ENCODE measurements around the gene ZNF562.

Gene ZNF562

DNA sequence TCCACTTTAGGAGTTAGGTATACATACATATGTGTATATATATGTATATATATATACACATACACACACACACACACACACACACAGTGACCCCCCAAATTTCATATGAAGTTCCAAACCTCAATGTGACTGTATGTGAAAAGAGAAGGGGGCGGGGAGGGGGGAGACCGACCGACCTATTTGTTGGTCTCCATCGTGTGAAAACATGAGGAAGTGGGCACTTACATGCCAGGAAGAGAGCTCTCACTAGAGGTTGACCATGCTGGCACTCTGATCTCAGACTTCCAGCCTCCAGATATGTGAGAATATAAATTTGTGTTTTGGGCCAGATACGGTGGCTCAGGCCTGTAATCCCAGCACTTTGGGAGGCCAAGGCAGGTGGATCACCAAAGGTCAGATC, 24.6 kb downstream of the ZNF562 start:
- peaks cover 4% of the 10 kb centered on the region for H3K9me3 ChIP-seq
- H3K4me3 ChIP-seq (ENCODE audit: low read depth, low read length) = no peak overlapping the region
- no peak for DNase-seq
- H3K27me3 ChIP-seq = no peaks in the 10 kb centered on the region
- no peaks in the 10 kb centered on the region for H3K4me1 ChIP-seq
- TF ChIP-seq, protein P1, sequence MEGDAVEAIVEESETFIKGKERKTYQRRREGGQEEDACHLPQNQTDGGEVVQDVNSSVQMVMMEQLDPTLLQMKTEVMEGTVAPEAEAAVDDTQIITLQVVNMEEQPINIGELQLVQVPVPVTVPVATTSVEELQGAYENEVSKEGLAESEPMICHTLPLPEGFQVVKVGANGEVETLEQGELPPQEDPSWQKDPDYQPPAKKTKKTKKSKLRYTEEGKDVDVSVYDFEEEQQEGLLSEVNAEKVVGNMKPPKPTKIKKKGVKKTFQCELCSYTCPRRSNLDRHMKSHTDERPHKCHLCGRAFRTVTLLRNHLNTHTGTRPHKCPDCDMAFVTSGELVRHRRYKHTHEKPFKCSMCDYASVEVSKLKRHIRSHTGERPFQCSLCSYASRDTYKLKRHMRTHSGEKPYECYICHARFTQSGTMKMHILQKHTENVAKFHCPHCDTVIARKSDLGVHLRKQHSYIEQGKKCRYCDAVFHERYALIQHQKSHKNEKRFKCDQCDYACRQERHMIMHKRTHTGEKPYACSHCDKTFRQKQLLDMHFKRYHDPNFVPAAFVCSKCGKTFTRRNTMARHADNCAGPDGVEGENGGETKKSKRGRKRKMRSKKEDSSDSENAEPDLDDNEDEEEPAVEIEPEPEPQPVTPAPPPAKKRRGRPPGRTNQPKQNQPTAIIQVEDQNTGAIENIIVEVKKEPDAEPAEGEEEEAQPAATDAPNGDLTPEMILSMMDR (IDR thresholded peaks at IDR 0.05; ENCODE audit: low read depth, low read length) = no peak
- peaks cover 57% of the 10 kb centered on the region for H3K36me3 ChIP-seq

DNA sequence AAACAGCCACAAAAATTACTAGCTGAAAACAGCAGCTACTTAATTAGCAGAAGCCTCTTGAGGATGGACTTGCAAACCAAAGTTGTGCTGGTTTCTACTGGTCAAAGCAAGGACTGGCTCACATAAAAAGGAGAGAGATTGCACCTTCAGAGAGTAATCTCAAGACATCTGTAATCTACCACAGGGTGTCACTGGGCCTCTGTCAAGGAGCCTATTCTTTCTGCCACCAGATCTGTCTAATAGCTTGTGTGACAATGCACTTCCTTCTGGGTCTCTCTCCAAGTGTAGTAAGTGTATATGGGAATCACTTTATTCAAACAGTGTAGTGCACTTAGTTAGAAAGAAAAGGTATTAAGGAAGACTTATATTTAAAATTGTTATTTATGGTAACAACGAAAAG, 29.4 kb downstream of the ZNF562 start:
- no peaks in the 10 kb centered on the region for H3K4me1 ChIP-seq
- no peaks in the 10 kb centered on the region for H3K27me3 ChIP-seq
- H3K4me3 ChIP-seq (ENCODE audit: low read depth, low read length) = no peak overlapping the region
- TF ChIP-seq, protein P1 (IDR thresholded peaks at IDR 0.05; ENCODE audit: low read depth, low read length) = no peak
- H3K9me3 ChIP-seq = no peaks in the 10 kb centered on the region
- DNase-seq = no peak
- H3K36me3 ChIP-seq = peaks cover 16% of the 10 kb centered on the region

DNA sequence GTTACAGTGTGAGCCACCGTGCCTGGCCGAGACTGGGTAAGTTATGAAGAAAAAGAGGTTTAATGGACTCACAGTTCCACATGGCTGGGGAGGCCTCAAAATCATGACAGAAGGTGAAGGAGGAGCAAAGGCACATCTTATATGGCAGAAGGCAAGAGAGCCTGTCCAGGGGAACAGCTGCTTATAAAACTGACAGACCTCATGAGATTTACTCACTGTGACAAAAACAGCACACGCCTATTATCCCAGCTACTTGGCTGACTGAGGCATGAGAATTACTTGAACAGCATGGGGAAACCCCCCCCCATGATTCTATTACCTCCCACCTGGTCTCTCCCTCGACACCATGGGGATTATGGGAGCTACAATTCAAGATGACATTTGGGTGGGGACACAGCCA, 30.4 kb downstream of the ZNF562 start:
- no peaks in the 10 kb centered on the region for H3K4me1 ChIP-seq
- H3K4me3 ChIP-seq (ENCODE audit: low read depth, low read length) = no peak overlapping the region
- TF ChIP-seq, protein P1 (IDR thresholded peaks at IDR 0.05; ENCODE audit: low read depth, low read length) = no peak
- DNase-seq = no peak
- no peaks in the 10 kb centered on the region for H3K27me3 ChIP-seq
- peaks cover 13% of the 10 kb centered on the region for H3K36me3 ChIP-seq
- no peaks in the 10 kb centered on the region for H3K9me3 ChIP-seq

DNA sequence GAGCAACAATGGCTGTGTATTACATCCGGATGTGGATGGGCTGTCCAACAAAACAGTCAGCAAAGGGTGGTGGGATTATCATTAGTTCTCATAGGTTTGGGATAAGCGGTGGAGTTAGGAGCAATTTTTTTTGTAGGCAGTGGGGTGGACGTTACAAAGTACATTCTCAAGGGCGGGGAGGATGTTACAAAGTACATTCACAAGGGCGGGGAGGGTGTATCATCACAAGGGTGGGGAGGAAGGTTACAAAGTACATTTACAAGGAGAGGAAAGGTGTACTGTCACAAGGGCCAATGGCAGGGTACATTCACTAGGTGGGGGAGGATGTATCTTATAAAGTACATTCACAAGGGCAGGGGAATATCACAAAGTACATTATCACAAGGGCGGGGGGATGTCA, 33.1 kb downstream of the ZNF562 start:
- no peak for DNase-seq
- no peak overlapping the region for H3K4me3 ChIP-seq (ENCODE audit: low read depth, low read length)
- no peaks in the 10 kb centered on the region for H3K4me1 ChIP-seq
- TF ChIP-seq, protein P1 (IDR thresholded peaks at IDR 0.05; ENCODE audit: low read depth, low read length) = no peak
- no peaks in the 10 kb centered on the region for H3K9me3 ChIP-seq
- no peaks in the 10 kb centered on the region for H3K27me3 ChIP-seq
- H3K36me3 ChIP-seq = no peaks in the 10 kb centered on the region

DNA sequence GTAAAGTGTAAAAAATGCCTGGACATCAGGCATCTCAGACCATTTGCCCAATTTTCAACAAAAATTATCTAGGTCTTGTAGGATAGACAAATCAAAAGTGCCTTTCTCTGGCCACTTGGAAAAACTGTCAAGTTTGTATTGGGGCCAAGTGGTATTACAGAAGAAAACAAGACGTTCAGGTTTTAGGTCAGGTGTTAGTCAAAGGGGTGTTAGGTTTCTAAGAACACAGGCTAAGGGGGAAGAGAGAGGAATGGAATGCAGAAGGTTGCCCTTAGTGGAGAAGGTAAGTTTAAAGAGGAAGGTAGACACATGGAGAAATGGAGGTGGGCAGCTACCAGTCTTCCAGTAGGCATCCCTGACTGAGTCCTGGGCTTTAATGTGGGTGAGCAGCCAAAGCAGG, 33.9 kb downstream of the ZNF562 start:
- no peak overlapping the region for H3K4me3 ChIP-seq (ENCODE audit: low read depth, low read length)
- TF ChIP-seq, protein P1 (IDR thresholded peaks at IDR 0.05; ENCODE audit: low read depth, low read length) = no peak
- DNase-seq = no peak
- no peaks in the 10 kb centered on the region for H3K36me3 ChIP-seq
- H3K9me3 ChIP-seq = no peaks in the 10 kb centered on the region
- H3K27me3 ChIP-seq = no peaks in the 10 kb centered on the region
- no peaks in the 10 kb centered on the region for H3K4me1 ChIP-seq

DNA sequence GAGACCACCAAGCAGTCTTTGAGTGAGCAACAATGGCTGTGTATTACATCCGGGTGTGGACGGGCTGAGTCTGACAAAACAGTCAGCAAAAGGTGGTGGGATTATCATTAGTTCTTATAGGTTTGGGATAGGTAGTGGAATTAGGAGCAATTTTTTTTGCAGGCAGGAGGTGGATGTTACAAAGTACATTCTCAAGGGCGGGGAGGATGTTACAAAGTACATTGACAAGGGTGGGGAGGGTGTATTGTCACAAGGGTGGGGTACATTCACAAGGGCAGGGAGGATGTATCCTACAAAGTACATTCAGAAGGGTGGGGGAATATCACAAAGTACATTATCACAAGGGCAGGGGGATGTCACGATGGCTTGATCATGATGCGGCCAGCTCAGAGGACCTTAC, 38.9 kb downstream of the ZNF562 start:
- Histone ChIP-seq H3K36me3 (no peaks in the 10 kb centered on the region), H3K4me1 (no peaks in the 10 kb centered on the region), H3K9me3 (no peaks in the 10 kb centered on the region), H3K4me3 (ENCODE audit: low read depth, low read length) (no peak overlapping the region), H3K27me3 (no peaks in the 10 kb centered on the region)
- DNase-seq = no peak
- TF ChIP-seq, protein P1 (IDR thresholded peaks at IDR 0.05; ENCODE audit: low read depth, low read length) = no peak
